HG02852 (cell line): ENCODE measurements around the gene FGF7.
"Not testable (repeated sequence)": the region's sequence is repeated elsewhere in the genome, so short reads cannot be mapped to it uniquely, and the experiment has no call there.

Experiments used
- ATAC-seq: cut with Tn5 transposase; IDR thresholded peaks from one replicate; pipeline ENCODE4 v1.9.1; 2021; ENCODE audit warnings: mild to moderate bottlenecking, moderate library complexity; ENCODE audit not compliant: unreplicated experiment

Gene FGF7

DNA sequence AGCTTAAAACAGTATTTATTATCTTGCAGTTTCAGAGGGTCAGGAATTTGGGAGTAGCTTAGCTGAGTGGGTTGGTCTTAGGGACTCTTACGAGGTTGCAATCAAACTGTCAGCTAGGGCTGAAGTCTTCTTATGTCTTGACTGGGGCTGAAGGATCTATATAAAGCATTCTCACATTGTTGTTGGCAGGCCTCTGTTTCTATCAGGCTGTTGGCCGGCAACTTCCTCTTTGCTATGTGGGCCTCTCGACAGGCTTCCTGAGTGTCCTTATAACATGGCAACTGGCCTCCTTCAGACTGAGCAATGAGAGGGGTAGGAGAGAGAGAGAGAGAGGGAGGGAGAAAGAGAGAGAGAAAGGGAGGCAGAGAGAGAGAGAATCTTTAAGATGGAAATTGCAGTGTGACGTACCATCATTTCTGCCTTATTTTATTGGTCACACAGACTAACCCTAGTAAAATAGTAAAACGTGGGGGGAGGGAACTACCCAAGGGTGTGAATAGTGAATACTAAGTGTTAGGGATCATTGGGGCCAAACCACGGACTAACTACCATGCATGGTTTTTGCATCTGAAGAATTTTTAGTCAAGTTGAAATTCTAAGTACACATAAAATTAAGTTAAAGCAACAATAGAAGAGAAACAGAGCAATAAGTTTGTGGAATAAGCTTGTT is 16.1 kb downstream of the FGF7 start:
- ATAC-seq: peak; percentile 87

DNA sequence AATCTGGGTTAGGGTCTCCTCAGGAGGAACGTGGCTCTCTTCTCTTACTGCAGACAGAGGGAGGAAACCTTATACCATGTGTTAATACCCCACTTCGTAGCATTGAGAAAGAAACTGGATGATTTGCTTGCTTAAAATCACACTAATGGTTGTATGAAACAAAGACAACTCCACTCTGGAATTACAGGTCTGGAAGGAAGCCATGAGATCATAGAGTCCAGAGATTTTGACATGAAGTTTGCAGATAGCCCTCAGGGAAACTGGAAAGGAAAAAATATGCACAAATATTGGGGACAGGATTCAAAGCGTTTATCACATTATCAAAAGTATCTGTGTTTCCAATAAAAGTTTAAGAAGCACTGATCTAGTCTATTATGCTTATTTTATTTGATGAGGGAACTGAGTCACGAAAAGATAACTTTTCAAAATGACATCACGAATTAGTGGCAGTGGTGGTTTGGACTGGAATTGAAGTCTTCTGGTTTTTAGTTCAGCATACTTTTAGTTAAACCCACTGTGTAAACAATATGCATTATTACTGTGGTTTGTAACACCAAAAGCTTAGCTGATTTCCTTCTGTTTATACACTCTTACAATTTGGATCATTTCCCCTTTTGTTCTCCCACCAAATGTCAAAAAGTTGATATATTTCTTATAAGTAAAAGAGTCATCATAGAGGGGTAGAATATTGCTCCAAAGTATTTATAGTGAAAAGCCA is 16.8 kb downstream of the FGF7 start:
- no peak for ATAC-seq

DNA sequence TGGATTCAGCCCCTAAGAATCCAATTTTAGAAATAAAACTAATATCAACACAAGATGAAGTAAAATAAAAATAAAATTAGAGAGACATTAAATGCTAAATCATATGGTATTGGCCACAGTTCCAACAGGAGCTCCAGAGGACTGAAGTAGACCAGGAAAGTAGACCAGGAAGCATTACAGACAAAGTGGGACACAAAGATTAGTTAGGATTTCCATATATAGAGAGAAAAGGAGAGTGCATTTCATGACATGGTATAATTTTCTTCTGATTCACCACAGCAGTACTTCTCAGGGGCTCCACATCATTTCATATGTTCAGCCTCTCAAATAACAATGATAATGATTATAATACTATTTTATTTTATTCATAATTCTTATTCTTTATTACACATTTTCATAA is 18.3 kb downstream of the FGF7 start:
- no peak for ATAC-seq

DNA sequence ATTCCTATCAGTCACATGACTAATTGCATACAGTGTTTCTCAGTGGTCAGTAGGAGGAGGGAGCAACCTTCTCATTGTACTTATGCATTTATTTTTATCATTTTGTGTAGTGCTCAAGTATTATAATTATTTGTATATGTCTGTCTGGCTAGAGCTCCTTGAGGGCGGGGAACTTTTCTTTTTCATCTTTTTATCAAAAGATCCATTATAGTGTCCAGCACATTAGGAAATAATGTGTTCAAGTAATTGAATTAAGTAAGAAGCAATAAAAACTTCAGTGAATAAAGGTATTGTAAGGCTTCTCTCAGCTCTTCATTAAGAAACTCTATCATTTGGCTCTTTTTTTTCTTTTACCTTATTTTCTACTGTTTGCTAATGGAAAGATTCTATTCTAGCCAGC is 18.8 kb downstream of the FGF7 start:
- ATAC-seq: no peak

DNA sequence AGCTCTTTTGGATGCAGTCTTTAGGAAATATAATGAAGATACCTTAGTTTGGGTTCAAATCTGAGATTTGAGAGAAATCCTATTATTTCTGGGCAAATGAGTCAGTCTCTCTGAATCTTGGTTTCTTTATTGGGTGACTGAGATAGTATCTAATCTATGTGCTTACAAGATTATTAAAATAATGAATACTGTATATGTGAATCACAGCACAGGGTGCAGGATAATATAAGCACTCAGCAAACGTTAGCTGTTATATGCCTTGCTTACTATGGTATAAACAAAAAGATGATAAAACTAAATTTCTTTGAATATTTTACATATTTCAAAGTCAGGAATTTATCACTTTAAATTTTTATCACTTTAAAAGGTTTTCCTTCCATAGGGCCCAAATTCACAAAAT is 29.6 kb downstream of the FGF7 start:
- no peak for ATAC-seq

DNA sequence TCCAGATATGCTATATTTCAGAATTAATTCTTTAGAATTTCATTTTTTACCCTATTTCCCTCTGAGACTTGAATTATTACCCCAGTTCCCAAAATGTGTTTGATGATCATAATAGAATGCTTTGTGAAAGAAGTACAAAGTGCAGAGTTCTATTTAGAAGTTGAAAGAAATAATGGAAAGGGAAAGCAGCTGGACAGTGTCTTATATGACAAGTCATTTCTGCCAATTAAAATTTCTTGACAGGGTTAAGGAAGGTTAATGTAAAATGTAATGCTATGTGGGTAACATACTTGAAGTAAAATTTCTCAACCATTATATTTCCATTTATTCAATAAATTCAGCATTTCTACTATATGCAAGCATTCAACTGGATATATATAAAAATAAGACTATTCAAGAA is 33.1 kb downstream of the FGF7 start:
- no peak for ATAC-seq

DNA sequence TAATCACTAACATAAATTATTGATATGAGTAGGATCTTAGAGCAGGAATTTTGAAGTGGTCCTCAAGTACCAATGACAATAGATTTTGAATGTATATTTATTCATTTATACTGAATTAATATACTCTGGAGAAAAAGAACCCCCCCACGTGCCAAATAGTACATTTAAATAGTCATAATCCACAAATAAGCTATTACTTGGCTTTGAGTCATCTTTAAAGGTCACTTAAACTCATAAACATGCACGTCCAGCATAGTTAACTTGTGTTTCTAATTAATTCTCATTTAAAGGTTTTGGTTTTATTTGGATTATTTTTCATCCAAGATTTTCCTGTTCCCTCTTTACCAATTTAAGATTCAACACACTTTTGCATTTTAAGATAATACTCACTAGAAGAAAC is 35.1 kb downstream of the FGF7 start:
- no peak for ATAC-seq

DNA sequence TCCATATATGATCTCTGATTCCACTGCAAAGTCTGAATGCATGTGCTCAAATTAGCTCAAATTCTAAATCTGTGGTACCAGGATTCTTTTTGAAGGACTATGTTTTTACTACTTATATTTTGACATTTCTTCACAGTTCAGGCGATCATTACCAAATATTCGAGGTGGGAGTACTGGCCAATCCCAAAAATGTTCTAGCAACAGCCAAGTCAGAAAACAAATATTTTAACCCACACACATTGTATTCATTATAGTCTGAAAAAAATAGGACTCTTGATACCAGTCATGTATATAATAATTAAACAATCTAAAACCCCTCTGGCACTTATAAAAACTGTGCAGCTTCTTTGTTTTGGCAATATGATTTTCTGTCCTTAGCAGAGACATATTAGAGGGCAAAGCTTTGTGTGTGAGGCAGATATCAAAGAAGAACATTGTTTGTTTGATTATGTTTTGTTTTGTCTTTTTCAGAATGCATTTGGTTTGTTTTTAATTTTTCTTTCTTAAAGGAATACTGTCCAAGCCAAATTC is 37.4 kb downstream of the FGF7 start:
- ATAC-seq: no peak

DNA sequence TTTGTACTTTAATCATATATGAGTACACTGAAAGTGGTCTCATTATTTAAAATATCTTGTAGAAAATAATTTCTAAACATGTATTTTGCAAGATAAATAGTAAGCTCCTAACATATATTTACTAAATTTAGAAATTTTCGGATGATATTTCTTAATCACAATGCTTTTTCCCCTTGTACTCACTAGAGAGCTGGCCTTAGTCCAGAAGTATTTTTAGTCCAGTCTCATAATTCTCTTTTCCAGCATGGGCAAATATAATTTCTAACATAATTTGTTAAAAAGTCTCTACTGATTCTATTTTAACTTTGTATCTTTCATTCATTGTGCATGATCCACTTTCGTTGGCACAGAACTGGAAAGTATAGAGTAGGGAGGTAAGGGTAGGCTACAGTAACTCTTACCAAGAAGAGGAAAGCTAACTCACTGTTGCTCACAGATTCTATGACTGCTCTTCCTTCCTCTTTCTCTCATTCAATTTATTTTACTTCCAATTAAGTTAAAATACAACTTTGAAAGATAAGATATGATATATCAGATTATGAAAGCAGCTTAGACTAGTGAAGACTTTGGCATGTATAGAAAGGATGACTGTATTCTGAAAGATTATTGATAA is 39.3 kb downstream of the FGF7 start:
- ATAC-seq: no peak

DNA sequence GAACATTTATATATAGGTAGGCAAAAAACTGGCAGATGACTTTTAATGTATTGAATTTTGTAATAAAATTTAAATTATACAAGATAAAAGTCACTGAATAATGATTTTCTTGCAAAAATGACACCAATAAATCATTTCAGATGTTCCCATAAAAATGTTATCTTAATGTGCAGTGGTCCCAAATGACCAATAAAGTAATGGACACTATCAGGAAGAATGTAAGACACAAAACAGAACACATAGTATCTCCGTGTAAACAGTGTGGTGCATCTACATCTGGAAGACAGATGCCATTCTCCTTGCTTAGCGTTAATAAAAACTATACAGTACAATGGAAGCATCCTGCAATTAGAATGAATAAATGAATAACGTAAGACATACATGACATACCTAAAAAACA is 41.5 kb downstream of the FGF7 start:
- ATAC-seq: no peak

DNA sequence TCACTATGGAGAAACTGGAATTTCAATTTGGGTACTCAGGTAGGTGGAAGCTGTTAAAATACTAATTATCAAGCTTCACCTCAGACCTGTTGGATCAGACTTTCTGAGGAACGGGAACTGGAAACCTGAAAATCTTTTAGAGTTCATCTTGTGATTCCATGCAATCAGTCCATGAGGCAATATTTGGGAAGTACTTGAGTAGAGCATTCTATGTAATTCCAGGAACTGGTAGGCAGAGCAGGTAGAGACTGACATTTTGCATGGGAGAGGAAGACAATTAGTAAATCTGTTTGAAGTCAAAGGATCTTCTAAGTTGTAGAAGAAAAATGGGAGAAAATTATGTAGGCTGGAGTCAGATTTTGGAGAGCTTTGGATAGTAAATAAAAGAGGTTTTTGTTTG is 43.1 kb downstream of the FGF7 start:
- no peak for ATAC-seq

DNA sequence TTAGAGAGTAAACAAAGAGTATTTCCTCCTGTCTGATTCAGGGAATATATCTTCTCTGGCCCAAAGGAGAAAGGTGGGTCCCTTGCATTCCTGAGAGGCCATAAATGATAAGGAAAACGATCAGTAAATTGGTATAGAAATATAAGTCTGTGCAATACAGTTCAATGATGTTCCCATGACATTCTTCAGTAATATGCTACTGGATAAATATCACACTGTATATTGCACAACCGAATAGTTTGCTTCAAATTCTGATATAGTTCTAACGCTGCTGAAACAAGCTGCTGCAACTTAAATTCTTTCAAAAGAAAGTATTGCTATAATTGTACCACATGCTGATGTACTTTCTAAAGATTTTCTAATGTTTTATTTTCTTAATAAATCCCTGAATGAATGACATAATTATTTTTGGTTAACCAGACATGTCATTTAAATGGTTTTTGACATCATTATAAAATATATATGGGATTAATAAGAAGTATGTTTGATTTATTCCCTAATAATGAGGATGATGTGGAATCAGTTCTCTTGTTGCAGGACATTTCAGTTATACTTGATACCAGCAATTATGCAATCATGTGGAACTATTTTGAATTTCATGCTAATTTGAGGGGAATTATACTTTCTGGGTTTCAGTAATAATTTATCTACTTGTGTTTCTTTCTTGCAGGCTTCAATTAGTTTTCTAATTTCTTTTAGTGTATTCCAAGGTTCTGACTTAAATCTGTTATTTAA is 44.9 kb downstream of the FGF7 start:
- no peak for ATAC-seq

DNA sequence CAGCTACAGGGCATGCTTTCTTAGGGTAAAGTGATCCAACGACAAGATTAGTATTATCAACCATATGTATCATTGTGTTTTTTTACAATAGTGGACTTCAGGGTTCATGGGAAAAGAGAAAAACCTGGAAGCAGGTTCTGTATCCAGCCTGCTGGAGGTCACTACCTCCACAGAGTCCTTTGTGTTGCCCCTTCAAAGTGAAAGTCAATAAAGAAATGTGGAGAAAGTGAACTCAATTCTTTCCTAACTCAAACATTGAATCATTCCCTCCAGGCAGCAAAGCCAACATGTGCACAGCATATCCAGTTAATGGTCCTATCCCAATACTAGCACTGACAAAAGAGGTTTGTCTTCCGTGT is 45.4 kb downstream of the FGF7 start:
- ATAC-seq: no peak

DNA sequence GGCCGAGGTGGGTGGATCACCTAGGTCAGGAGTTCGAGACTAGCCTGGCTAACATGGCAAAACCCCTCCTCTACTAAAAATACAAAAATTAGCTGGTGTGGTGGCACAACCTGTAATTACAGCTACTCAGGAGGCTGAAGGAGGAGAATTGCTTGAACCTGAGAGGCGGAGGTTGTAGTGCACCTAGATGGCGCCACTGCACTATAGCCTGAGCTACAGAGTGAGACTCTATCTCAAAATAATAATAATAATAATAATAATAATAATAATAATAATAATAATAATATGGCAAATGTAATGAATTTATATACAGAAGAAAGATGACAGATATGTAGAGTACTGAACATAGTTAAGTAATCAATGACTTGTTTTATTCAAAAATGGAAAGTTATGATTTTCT is 48.2 kb downstream of the FGF7 start:
- not testable (repeated sequence) for ATAC-seq

DNA sequence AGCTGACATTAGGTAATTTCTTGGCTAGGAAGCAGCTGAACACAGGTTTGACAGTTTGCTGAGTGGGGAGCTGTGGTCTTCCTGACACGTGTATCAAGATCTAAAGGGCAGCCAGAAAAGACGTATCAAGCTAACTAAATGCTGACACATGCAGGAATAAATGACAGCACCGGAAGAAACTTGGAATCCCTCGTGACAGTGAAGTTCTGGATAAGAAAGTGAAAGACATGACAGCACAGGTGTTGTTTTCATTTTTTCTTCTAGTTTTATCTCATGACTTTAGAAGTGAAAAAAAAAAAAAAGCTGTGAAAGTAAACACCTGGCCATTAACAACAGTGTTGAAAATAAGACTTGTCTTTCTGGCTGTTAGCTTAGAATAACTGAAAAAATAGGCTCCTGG is 48.7 kb downstream of the FGF7 start:
- peak; percentile 75 for ATAC-seq

DNA sequence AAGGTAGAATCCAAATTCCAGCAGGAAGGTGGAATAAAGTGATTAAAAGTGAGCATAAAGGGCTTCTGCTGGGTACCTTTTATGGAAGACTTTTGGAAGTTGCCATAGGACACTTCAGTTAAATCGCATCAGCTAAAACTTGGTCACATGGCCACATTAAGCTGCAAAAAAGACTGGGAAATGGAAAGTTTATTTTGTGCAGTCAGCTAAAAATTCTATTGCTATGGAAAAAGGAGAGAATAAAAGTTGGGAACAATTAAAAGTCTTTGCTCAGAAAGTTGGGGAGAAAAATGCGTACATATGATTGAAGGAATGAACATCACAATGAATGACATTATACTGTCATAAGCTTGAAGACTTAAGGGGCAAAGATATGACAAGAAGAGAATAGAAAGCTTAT is 49.3 kb downstream of the FGF7 start:
- ATAC-seq: no peak

DNA sequence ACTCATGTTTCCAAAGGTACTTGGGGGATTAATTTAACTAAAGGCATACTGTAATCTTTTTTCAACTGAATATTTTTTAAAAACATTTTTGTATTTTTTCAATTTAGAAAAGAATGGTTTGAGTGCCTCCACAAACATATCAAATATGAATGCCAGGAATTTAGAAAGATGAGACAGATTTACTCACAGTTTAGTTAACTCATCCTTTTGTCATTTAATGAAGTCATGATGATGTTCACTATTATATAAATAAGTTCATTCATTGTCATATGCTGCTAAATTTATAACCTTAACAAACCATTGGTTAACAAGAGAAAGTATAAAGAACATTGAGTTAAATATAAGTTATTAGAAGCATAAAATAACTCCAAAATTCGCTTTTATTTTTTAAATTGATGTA is 50.0 kb downstream of the FGF7 start:
- no peak for ATAC-seq

DNA sequence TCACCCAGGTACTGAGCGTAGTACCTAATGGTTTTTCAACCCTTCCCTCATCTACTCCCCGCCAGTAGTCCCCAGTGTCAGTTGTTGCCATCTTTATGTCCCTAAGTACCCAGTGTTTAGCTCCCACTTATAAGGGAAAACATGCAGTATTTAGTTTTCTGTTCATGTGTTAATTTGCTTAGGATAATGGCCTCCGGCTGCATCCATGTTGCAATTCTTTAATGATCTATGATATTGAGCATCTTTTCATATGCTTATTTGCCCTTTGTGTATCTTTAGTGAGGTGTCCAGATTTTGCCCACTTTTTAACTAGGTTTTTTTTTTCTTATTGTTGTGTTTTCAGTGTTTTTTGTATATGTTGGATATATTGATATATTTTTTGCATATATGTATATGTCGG is 55.0 kb downstream of the FGF7 start:
- not testable (repeated sequence) for ATAC-seq

DNA sequence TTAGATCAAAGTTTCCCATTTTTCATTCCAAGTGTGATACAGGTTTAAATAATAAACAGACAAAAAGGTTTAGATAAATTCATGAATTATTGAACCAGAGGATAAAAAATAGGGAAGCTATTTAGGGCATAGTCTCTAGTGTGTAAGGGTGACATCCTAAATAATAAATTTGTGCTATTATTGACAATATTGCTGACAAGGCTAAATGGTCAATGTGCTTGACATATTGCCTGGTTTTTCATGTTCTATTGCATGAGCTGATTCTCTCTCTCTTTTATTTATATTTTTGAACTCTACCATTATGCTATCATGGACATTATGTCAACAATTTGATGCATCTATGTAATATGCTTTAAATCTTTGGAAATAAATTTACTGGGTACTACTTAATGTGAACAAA is 55.9 kb downstream of the FGF7 start:
- ATAC-seq: not testable (repeated sequence)

DNA sequence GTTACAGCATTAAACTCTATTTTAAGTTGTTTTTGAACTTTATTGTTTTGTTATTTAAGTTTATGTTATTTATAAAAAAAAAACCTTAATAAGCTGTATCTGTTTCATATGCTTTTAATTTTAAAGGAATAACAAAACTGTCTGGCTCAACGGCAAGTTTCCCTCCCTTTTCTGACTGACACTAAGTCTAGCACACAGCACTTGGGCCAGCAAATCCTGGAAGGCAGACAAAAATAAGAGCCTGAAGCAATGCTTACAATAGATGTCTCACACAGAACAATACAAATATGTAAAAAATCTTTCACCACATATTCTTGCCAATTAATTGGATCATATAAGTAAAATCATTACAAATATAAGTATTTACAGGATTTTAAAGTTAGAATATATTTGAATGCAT is 62.4 kb downstream of the FGF7 start:
- not testable (repeated sequence) for ATAC-seq

DNA sequence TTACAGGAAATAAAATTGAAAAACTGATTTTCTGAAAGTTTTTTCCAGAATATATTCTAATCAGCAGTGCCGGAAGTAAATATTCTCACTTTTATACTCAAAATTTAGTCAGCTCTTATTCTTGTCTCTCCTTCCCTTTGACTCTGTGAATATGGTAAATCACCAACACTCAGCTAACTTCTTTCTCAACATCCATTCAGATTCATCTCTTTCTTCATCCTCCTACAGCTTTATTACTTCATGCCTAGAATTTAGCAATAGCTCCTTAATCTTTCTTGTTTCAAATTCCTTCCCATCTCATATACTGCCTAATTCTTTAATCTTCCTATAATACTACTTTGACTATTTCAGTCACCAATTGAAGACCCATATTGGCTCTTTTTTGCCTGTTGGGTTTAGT is 67.9 kb downstream of the FGF7 start:
- no peak for ATAC-seq

DNA sequence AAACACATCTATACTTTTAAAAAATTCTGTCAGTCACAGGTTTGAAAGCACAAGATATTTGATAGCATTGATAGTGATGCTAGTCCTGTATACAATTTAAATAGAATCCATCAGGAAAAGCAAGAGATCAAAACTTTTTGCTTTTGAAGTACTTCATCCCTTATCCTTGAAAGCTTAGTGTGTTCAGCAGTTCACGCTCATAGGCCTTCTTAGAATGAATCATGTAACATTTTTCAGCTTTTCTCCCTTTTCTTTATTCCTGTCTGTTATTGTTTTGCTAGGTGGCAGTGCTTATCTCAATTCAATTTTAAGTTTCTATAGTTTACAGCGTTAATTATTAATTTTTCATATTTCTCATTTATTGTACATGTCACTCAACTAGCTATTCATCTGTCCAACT is 69.1 kb downstream of the FGF7 start:
- ATAC-seq: no peak
